HG03575 (cell line): Measurements from ENCODE around the gene ARL5C.
"Not testable (repeated sequence)": the region's sequence is repeated elsewhere in the genome, so short reads cannot be mapped to it uniquely, and the experiment has no call there.

ENCODE experiments used
- ATAC-seq: cut with Tn5 transposase; IDR thresholded peaks from one replicate; pipeline ENCODE4 v1.9.1; 2021; ENCODE audit not compliant: unreplicated experiment, insufficient number of reproducible peaks, low FRiP score; ENCODE audit errors: extremely low read depth

Gene ARL5C

DNA sequence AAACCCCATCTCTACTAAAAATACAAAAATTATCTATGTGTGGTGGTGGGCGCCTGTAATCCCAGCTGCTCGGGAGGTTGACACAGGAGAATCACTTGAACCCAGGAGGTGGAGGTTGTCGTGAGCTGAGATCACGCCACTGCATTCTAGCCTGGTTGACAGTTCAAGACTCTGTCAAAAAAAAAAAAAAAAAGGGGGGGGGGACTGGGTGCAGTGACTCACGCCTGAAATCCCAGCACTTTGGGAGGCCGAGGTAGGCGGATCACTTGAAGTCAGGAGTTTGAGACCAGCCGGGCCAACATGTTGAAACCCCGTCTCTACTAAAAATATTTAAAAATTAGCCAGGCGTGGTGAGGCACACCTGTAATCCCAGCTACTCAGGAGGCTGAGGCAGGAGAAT lies 44.0 kb downstream of the ARL5C start:
- ATAC-seq = not testable (repeated sequence)

- no peak for ATAC-seq
Measured at GRCh38 chr17:39118674-39119419, 47.1 kb downstream of the ARL5C start.

DNA sequence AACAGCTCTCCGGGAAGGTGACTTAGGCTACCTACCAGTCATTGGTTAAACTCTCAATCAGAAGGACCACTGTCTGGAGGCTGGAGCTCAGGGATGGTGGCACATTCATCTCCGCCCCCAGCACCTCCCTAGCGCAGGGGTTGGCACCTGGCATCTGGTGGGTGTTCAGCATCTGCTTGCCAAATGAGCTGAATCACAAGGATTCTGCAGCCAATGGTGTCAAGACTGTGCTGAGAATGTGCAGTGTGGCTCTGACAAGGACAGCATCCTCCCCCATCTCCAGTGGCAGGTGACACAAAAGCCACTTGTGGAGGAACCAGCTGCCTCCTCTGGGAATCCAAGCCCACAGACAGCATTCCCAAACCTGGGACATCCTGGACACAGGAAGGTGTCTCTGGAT lies 49.7 kb downstream of the ARL5C start:
- no peak for ATAC-seq

DNA sequence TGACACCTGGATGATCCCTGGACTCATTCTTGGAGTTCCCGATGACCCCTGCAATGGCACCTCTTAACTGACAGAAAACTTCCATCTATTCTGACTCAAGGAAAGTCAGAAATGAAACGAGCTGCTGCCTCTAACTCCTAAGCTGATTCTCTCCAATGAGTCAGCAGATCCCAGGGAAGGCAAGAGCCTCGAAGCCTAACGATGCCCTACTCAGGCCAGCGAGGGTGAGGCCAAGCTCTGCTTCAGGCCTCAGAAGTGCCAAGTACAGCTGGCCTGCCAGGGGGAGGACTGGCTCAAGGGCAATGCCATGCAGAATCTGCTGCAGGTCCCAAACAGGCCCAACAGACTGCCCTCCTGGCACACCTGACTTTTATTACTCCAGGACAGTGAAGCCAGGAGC lies 50.8 kb downstream of the ARL5C start:
- ATAC-seq = no peak

GRCh38 chr17:39114723-39115122 lies 51.2 kb downstream of the ARL5C start:
- ATAC-seq = no peak

GRCh38 chr17:39113871-39114270 lies 52.1 kb downstream of the ARL5C start:
- ATAC-seq = no peak

- ATAC-seq = no peak
Measured at GRCh38 chr17:39110435-39111136, 55.4 kb downstream of the ARL5C start.

DNA sequence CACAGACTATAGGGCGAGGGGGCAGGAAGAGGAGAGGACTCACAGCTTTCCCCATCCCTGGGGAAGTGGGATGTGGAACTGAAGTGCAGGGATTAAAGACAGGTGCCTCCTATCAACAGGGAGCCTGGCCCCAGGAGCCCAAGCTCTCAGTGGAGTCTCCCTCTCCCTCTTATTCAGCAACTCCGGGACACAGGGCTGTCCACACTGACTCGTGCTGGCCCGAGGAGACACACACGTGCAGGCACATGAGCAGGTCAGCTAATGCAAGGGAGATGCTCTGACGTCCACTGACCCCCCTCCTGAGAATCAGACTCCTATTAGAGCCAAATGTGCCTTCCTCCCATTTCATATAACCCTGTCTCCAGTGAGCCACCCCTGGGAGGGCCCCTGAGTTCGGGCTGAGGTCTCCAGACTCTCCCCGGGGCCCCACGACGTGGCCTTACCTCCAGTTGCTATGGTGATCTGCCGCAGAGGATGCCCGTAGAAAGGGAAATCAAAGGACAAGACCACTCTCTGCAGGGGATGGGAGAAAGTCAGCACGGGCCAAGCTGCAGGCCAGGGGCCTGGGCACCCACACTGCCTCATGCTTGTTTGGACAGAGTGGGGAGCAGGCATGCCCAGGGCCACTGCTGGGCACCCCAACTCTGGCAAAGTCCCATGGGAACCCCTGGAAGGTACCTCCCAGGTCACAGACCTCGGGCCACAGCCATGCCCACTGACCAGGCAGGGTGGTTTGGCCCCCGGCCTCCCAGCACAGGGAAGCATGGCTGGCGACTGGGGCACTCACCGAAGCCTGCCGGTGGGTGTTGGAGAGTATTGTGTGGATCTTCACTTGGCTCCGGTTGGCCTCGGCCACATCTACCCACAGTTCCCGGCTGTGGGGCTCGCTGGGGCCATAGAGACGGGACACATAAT lies 57.2 kb downstream of the ARL5C start:
- no peak for ATAC-seq

GRCh38 chr17:39107973-39108372 lies 58.0 kb downstream of the ARL5C start:
- ATAC-seq = no peak

- ATAC-seq = no peak
Measured at GRCh38 chr17:39107155-39107554, 58.8 kb downstream of the ARL5C start.
